GM19467 (cell line): ENCODE data around the gene HIP1.
"Not testable (repeated sequence)": the region's sequence is repeated elsewhere in the genome, so short reads cannot be mapped to it uniquely, and the experiment has no call there.

ENCODE experiments used
- ATAC-seq: cut with Tn5 transposase; IDR thresholded peaks from one replicate; pipeline ENCODE4 v1.9.1; 2021; ENCODE audit warnings: mild to moderate bottlenecking, moderate library complexity; ENCODE audit not compliant: unreplicated experiment

Gene HIP1

GRCh38 chr7:75619636-75620035, 119.1 kb downstream of the HIP1 start:
- ATAC-seq: no peak

GRCh38 chr7:75617634-75618234, 121.0 kb downstream of the HIP1 start:
- no peak for ATAC-seq

DNA sequence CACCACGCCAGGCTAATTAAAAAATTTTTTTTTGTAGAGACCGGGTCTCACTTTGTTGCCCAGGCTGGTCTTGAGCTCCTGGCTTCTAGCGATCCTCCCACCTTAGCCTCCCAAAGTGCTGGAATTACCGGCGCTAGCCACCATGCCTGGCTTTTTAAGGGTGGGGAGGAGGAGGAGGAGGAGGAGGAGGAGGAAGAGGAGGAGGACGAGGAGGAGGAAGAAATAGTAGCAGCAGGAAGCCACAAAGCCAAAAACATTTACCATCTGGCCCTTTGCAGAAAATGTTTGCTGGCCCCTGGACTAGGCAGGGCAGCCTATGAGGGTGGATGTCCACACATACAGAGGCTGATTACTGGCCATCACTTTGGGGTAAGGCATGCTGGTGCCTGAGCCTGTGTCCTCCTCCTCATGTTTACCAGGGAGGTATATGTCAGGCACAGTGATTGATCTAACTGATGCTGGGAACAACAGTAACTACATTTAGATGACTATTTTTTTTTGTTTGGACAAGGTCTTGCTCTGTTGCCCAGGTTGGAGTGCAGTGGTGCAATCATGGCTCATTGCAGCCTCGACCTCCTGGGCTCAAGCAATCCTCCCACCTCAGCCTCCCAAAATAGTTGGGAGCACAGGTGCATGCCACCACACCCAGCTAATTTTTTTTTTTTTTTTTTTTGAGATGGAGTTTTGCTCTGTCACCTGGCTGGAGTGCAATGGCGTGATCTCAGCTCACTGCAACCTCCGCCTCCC, 122.1 kb downstream of the HIP1 start:
- no peak for ATAC-seq

GRCh38 chr7:75614401-75614800, 124.3 kb downstream of the HIP1 start:
- ATAC-seq: no peak

DNA sequence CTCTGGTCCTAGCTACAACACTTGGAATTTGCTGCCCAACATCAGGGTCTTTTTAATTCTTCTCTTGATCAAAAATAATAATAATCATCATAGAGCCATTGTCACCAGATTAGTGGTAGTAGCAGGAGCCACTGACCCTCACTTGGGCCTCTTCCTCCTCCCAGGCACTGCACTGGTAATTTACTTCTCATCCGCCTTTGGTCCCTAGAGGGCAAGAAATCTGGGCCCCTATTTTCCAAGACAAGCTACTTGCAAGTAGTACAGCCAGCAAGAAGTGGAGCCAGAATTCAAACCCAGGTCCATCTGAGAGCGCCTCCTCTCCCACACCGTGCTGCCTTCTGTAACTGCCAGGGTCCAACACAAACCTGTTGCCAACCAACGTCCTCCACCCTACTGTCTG, 125.4 kb downstream of the HIP1 start:
- ATAC-seq: no peak

- no peak for ATAC-seq
Observed at GRCh38 chr7:75611557-75612178, 127.1 kb downstream of the HIP1 start.

GRCh38 chr7:75609416-75609815, 129.3 kb downstream of the HIP1 start:
- not testable (repeated sequence) for ATAC-seq

GRCh38 chr7:75608451-75609122, 130.2 kb downstream of the HIP1 start:
- no peak for ATAC-seq

GRCh38 chr7:75604408-75604807, 134.3 kb downstream of the HIP1 start:
- no peak for ATAC-seq

- ATAC-seq: not testable (repeated sequence)
Observed at GRCh38 chr7:75602831-75603230, 135.9 kb downstream of the HIP1 start.

DNA sequence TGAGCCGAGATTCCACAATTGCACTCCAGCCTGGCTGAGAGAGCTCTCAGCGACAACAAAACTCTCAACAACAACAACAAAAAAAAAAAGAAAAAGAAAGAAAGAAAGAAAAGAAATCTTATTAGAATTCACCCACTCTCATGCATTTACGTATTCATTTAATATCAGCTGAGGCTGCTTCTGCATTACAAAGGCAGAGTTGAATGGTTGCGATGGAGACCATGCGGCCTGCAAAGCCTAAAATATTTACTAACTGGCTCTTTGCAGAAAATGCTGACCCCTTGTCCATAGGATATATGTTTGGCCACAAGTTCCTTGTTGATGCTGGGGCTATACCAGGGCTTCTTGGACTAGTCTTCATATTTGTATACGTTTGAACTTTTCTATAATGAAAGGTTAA, 137.2 kb downstream of the HIP1 start:
- ATAC-seq: no peak

- ATAC-seq: not testable (repeated sequence)
Observed at GRCh38 chr7:75600748-75601147, 138.0 kb downstream of the HIP1 start.

DNA sequence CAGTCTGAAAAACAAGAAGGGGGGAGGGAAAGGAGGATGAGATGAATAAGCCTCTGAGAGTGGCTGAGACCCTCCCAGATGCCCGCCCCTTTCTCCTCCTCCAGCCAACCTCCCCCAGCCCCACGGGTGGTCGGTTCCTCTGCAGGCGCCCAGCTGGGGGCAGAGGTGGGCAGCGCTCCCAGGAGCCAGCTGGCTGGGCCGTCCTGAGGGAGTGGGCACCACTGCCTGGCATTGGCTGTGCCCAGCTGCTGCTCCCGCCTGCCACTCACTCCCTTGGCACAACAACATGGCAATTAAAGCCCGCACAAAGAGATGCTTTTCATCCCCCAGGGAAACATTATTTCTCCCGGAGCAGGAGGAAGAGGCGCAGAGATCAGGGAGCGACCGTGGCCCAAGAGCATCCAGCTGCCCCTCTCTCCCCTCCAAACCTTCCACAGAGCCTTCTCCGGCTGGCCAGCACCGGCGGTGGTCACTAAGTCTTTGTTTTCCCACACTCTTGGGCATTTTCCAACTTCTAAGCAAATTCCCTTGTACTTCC, 139.4 kb downstream of the HIP1 start:
- no peak for ATAC-seq

- ATAC-seq: no peak
Observed at GRCh38 chr7:75596727-75597614, 141.8 kb downstream of the HIP1 start.

DNA sequence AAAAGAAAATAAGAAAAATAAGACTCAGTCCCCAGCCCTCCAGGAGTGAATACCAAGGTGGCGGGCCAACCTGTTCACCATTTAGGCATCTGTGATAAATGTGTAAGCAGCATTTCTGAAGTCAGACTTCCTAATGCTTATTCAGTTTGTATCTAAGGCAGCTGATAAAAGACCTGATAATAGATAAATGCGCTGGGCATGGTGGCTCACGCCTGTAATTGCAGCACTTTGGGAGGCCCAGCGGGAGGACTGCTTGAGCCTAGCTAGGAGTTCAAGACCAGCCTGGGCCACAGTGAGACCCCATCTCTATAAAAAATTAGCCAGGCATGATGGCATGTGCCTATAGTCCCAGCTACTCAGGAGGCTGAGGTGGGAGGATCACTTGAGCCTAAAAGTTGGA, 143.0 kb downstream of the HIP1 start:
- ATAC-seq: no peak

DNA sequence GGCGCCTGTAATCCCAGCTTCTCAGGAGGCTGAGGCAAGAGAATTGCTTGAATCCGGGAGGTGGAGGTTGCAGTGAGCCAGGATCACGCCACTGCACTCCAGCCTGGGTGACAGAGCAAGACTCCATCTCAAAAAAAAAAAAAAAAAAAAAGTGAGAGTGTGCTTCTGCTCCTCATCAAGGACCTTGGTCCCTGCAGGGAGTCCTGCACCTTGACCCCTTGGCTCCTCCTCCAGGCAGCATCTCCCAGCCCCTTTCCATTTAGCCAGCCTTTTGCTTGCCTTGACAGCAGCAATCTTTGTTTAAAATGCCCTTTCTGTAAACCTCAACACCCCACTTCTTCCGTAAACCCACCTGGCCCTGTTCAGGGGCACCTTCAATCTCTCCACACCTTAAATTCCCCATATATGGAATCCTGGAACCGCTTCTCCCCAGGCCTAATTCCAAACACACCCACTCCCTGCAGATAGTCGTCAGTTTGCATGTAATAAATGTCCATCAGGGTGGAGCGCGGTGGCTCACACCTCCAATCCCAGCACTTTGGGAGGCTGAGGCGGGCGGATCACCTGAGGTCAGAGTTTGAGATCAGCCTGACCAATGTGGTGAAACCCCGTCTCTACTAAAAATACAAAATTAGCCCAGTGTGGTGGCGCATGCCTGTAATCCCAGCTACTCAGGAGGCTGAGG, 145.1 kb downstream of the HIP1 start:
- ATAC-seq: not testable (repeated sequence)

DNA sequence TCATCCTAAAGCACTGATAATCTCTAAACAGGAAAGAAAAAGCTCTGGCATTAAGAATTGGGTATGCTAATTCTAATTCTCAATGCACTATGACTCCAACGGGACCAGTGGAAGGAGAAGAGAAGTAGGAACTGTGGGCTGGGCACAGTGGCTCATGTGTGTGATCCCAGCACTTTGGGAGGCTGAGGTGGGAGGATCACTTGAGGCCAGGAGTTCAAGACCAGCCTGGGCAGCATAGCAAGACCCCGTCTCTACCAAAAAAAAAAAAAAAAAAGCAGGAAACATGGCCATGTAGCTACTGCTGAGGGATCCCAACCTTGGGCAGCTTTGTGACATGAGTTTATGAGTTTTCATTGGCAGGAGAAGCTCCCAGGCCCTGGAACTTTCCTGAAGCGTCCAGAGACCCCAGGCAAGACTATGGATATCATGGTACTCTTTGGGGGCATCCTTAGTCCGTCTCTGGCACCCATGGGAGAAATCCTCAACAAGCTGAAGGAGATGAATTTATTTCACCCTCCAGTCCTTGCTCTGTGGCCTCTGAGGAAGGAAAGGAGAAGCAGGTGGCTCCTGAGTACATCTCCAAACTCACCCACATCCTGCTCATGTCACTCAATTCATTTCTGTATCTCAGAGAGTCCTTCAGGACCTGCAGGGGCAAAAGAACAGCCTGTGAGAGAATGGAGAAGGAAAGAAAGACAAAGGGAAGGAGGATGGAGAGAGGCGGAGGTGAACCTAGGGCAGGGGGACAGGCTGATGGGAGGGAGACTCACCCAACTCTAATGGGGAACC, 147.1 kb downstream of the HIP1 start:
- no peak for ATAC-seq

- no peak for ATAC-seq
Observed at GRCh38 chr7:75590373-75591005, 148.3 kb downstream of the HIP1 start.

DNA sequence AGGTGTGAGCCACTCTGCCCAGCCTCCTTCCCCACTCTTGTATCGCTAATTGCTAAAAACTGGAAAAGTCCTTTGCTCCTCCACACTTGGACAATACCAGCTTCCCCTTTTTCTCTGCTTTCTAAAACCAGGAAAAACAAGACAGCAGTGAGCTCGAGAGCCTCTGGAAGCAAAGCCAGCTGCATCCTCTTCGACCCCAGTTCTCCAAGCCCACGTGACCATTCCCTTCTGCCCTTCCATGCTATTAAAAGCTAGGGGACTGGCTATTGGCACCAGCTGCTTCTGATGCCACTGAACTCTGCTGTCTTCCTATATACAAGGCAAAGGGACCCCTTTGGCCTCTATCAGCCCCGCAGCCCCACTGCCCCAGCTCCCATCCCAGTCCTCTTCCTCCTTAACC, 154.4 kb downstream of the HIP1 start:
- no peak for ATAC-seq
